Measurements from ENCODE around the gene SYT7. TPM values are rescaled to one million over a fixed set of nuclear protein-coding genes. Genes with fewer than 3 reads are reported as not detected.

Gene SYT7
- total and polyA plus RNA-seq, 4 donors = 2.1 to 114 (median 30.8) TPM

DNA sequence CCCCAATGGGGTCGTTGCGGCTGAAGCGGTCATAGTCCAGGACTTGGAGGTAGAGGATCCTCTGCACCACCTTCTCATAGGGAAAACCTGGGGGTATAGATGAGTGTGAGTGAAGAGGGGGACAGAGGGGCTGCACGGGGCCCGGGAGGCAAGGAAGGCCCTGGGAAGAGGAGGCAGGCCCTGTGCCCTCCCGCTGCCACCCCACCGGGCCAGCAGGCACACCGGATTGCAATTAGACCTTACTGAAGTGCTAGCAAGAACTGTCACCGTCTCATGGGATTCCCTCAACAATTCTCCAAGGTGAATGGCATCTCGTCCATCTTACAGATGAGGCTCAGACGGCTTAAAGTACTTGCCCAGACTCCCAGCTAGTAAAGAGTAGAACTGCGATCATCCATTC lies 56.4 kb downstream of the SYT7 start (continued):
- TF ChIP-seq, protein P1, sequence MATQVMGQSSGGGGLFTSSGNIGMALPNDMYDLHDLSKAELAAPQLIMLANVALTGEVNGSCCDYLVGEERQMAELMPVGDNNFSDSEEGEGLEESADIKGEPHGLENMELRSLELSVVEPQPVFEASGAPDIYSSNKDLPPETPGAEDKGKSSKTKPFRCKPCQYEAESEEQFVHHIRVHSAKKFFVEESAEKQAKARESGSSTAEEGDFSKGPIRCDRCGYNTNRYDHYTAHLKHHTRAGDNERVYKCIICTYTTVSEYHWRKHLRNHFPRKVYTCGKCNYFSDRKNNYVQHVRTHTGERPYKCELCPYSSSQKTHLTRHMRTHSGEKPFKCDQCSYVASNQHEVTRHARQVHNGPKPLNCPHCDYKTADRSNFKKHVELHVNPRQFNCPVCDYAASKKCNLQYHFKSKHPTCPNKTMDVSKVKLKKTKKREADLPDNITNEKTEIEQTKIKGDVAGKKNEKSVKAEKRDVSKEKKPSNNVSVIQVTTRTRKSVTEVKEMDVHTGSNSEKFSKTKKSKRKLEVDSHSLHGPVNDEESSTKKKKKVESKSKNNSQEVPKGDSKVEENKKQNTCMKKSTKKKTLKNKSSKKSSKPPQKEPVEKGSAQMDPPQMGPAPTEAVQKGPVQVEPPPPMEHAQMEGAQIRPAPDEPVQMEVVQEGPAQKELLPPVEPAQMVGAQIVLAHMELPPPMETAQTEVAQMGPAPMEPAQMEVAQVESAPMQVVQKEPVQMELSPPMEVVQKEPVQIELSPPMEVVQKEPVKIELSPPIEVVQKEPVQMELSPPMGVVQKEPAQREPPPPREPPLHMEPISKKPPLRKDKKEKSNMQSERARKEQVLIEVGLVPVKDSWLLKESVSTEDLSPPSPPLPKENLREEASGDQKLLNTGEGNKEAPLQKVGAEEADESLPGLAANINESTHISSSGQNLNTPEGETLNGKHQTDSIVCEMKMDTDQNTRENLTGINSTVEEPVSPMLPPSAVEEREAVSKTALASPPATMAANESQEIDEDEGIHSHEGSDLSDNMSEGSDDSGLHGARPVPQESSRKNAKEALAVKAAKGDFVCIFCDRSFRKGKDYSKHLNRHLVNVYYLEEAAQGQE (IDR thresholded peaks at IDR 0.05) = no peak

DNA sequence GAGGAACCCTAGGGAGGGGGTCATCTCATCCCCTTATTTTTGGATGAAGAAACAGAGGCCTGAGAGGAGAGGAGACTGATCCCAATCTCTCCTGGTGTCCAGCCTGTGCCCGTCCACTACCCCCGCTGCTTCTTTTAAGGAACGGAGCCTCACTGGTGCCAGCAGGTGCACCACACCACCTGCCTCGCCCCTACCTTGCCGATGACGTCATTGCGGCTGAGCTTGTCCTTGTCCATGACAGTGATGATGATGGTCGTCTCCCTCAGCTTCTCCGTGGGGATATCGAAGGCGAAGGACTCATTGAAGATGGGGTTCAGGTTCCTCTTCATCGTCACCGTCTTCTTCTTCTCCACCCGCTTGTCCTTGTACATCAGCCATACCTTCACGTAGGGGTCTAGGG lies 58.0 kb downstream of the SYT7 start:
- H3K9ac ChIP-seq (ENCODE audit: low read depth in 1 of 2, low read length in 2 of 2) = no peak overlapping the region
- H3K36me3 ChIP-seq (ENCODE audit: control insufficient read depth in 4 of 4, insufficient read depth in 3 of 4, low read depth in 1 of 4, low read length in 3 of 4) = peaks cover 5 to 67% (median 33%) of the 10 kb centered on the region in 4 donors
- no peak overlapping the region for H3K27ac ChIP-seq (ENCODE audit: low read depth in 1 of 2, low read length in 2 of 2)
- no peaks in the 10 kb centered on the region for H3K27me3 ChIP-seq (ENCODE audit: control insufficient read depth in 4 of 4, insufficient read depth in 4 of 4, low read length in 3 of 4)
- no peak for DNase-seq (ENCODE audit: low spot score)
- whole genome bisulfite sequencing = 93% methylated on average over 15 of the region's 15 CpGs
- TF ChIP-seq EGR1 (IDR thresholded peaks at IDR 0.05; ENCODE audit: low read depth in 2 of 2) (no peak), RXRA (IDR thresholded peaks at IDR 0.05) (no peak), HNF4G (IDR thresholded peaks at IDR 0.05) (no peak), YY1 (IDR thresholded peaks at IDR 0.05) (no peak), FOXA1 (IDR thresholded peaks at IDR 0.05) (no peak), RAD21 (IDR thresholded peaks at IDR 0.05) (no peak), NR2F2 (IDR thresholded peaks at IDR 0.05) (no peak), GABPA (IDR thresholded peaks at IDR 0.05 in 1 of 2, conservative IDR thresholded peaks at IDR 0.05 in 1 of 2) (no peak), SP1 (IDR thresholded peaks at IDR 0.05) (no peak), JUND (IDR thresholded peaks at IDR 0.05) (no peak), FOXA2 (IDR thresholded peaks at IDR 0.05) (no peak), HNF4A (conservative IDR thresholded peaks at IDR 0.05) (no peak), TAF1 (conservative IDR thresholded peaks at IDR 0.05) (no peak)
- TF ChIP-seq, protein P2, sequence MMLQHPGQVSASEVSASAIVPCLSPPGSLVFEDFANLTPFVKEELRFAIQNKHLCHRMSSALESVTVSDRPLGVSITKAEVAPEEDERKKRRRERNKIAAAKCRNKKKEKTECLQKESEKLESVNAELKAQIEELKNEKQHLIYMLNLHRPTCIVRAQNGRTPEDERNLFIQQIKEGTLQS (IDR thresholded peaks at IDR 0.05) = no peak
- TF ChIP-seq, protein P3, sequence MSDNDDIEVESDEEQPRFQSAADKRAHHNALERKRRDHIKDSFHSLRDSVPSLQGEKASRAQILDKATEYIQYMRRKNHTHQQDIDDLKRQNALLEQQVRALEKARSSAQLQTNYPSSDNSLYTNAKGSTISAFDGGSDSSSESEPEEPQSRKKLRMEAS (IDR thresholded peaks at IDR 0.05) = no peak
- TF ChIP-seq, protein P4, sequence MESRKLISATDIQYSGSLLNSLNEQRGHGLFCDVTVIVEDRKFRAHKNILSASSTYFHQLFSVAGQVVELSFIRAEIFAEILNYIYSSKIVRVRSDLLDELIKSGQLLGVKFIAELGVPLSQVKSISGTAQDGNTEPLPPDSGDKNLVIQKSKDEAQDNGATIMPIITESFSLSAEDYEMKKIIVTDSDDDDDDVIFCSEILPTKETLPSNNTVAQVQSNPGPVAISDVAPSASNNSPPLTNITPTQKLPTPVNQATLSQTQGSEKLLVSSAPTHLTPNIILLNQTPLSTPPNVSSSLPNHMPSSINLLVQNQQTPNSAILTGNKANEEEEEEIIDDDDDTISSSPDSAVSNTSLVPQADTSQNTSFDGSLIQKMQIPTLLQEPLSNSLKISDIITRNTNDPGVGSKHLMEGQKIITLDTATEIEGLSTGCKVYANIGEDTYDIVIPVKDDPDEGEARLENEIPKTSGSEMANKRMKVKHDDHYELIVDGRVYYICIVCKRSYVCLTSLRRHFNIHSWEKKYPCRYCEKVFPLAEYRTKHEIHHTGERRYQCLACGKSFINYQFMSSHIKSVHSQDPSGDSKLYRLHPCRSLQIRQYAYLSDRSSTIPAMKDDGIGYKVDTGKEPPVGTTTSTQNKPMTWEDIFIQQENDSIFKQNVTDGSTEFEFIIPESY (IDR thresholded peaks at IDR 0.05) = no peak
- TF ChIP-seq, protein P1 (IDR thresholded peaks at IDR 0.05) = no peak
- TF ChIP-seq, protein P5, sequence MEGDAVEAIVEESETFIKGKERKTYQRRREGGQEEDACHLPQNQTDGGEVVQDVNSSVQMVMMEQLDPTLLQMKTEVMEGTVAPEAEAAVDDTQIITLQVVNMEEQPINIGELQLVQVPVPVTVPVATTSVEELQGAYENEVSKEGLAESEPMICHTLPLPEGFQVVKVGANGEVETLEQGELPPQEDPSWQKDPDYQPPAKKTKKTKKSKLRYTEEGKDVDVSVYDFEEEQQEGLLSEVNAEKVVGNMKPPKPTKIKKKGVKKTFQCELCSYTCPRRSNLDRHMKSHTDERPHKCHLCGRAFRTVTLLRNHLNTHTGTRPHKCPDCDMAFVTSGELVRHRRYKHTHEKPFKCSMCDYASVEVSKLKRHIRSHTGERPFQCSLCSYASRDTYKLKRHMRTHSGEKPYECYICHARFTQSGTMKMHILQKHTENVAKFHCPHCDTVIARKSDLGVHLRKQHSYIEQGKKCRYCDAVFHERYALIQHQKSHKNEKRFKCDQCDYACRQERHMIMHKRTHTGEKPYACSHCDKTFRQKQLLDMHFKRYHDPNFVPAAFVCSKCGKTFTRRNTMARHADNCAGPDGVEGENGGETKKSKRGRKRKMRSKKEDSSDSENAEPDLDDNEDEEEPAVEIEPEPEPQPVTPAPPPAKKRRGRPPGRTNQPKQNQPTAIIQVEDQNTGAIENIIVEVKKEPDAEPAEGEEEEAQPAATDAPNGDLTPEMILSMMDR (IDR thresholded peaks at IDR 0.05; ENCODE audit: low read depth, low read length, missing input control) = no peak
- H3K4me3 ChIP-seq (ENCODE audit: low read depth in 1 of 3, low read length in 3 of 3) = no peak overlapping the region
- peaks cover 0 to 11% (median 5%) of the 10 kb centered on the region in 4 donors for H3K4me1 ChIP-seq (ENCODE audit: control insufficient read depth in 4 of 4, insufficient read depth in 4 of 4, low read length in 3 of 4)
- H3K9me3 ChIP-seq (ENCODE audit: control insufficient read depth in 4 of 4, low read length in 3 of 4) = no peaks in the 10 kb centered on the region

All from liver (tissue), 9 donors.